ENCODE results near the gene FKBP6.
"Not testable (repeated sequence)": the region's sequence is repeated elsewhere in the genome, so short reads cannot be mapped to it uniquely, and the experiment has no call there.

Gene FKBP6

GRCh38 chr7:73395538-73396503 is 67.9 kb downstream of the FKBP6 start:
- DNase-seq: no peak

GRCh38 chr7:73397521-73398281 is 69.7 kb downstream of the FKBP6 start:
- DNase-seq: no peak

GRCh38 chr7:73399185-73400050 is 71.5 kb downstream of the FKBP6 start:
- not testable (repeated sequence) for DNase-seq

GRCh38 chr7:73404860-73405259 is 76.9 kb downstream of the FKBP6 start:
- DNase-seq: not testable (repeated sequence)
